ENCODE measurements around the gene SRSF9. TPM values are rescaled to one million over a fixed set of nuclear protein-coding genes. Genes with fewer than 3 reads are reported as not detected.

The SRSF9 gene
- total and polyA plus RNA-seq, 2 of the 13 experiments (the other 11 are each of a cell fraction or from before 2014, with no cell fraction given), result 125 to 144 TPM

GRCh38 chr12:120495731-120496412 is 26.3 kb upstream of the SRSF9 start, which contains the start of gene DYNLL1 (continued):
- TF ChIP-seq TRAFD1 (CRISPR knock-in tag; IDR thresholded peaks at IDR 0.05; ENCODE audit: borderline replicate concordance), result no peak
- TF ChIP-seq ZNF17 (CRISPR knock-in tag; IDR thresholded peaks at IDR 0.05), result no peak
- TF ChIP-seq ZBTB25 (CRISPR knock-in tag; IDR thresholded peaks at IDR 0.05), result no peak
- peak; percentile 68; the same call in 1 of the 2 replicates for TF ChIP-seq TBX2 (CRISPR knock-in tag; IDR thresholded peaks at IDR 0.05; ENCODE audit: borderline replicate concordance)
- TF ChIP-seq ZNF501 (CRISPR knock-in tag; IDR thresholded peaks at IDR 0.05), result peak; percentile 47; the same call in 1 of the 2 replicates
- no peak for TF ChIP-seq PHB2 (IDR thresholded peaks at IDR 0.05; ENCODE audit: partially characterized antibody)
- TF ChIP-seq MEIS1 (CRISPR knock-in tag; IDR thresholded peaks at IDR 0.05; ENCODE audit: borderline replicate concordance), result no peak
- peak; percentile 54 for TF ChIP-seq TFDP2 (CRISPR knock-in tag; IDR thresholded peaks at IDR 0.05)
- no peak for TF ChIP-seq ZNF550 (CRISPR knock-in tag; IDR thresholded peaks at IDR 0.05; ENCODE audit: borderline replicate concordance)
- no peak for TF ChIP-seq PAX8 (CRISPR knock-in tag; IDR thresholded peaks at IDR 0.05; ENCODE audit: borderline replicate concordance)
- TF ChIP-seq ZNF251 (CRISPR knock-in tag; IDR thresholded peaks at IDR 0.05), result no peak
- TF ChIP-seq ZFP1 (CRISPR knock-in tag; IDR thresholded peaks at IDR 0.05), result no peak
- TF ChIP-seq ZNF441 (CRISPR knock-in tag; IDR thresholded peaks at IDR 0.05; ENCODE audit: borderline replicate concordance), result no peak
- TF ChIP-seq MED13 (CRISPR knock-in tag; IDR thresholded peaks at IDR 0.05), result peak; percentile 40; the same call in 1 of the 2 replicates
- peak; percentile 41; the same call in 1 of the 2 replicates for TF ChIP-seq ZBED4 (CRISPR knock-in tag; IDR thresholded peaks at IDR 0.05; ENCODE audit: borderline replicate concordance)
- TF ChIP-seq SP1 (IDR thresholded peaks at IDR 0.05), result no peak
- peak; percentile 98 for TF ChIP-seq SP1 (CRISPR knock-in tag; IDR thresholded peaks at IDR 0.05)
- TF ChIP-seq ZNF34 (CRISPR knock-in tag; IDR thresholded peaks at IDR 0.05; ENCODE audit: borderline replicate concordance), result no peak
- no peak for TF ChIP-seq PITX1 (CRISPR knock-in tag; IDR thresholded peaks at IDR 0.05)
- no peak for TF ChIP-seq ZNF329 (CRISPR knock-in tag; IDR thresholded peaks at IDR 0.05; ENCODE audit: low read depth)
- peak; percentile 91; the same call in 1 of the 2 replicates for TF ChIP-seq ZSCAN21 (CRISPR knock-in tag; IDR thresholded peaks at IDR 0.05; ENCODE audit: borderline replicate concordance)
- 0 out of 2 replicates have a peak, but pooled peaks have one; percentile 26 for TF ChIP-seq PLSCR1 (CRISPR knock-in tag; IDR thresholded peaks at IDR 0.05; ENCODE audit: borderline replicate concordance)

Data from HepG2 (cell line).